ENCODE measurements around the gene TMX3. TPM values are rescaled to one million over a fixed set of nuclear protein-coding genes. Genes with fewer than 3 reads are reported as not detected.

Gene TMX3
- polyA plus RNA-seq, 1 donor from 2014 or later: 158 TPM

DNA sequence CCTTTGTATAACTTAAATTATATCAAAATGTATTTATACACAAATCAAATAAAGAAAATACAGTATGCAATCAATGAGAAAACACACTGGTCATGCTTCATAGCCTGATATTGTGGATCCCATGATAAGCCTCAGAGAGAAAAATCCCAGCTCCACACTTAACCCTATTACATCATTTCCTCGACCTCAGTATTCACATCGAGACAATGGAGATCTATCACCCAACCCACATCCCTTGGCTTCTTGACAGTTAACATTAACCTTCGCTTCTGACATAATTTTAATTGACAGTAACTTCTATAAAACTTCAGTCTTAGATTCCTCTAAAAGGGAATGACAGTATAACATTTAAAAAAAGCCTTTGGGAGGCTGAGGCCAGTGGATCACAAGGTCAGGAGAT, 11.6 kb downstream of the TMX3 start:
- Histone ChIP-seq H2AFZ (ENCODE audit: low read depth, low read length) (no peak overlapping the region), H3F3A (ENCODE audit: insufficient read depth, low read length, poor library complexity, severe bottlenecking) (no peaks in the 10 kb centered on the region), H3K79me2 (replicated peaks; ENCODE audit: insufficient read depth, low read length) (peaks cover 15% of the 10 kb centered on the region), H3K9me2 (ENCODE audit: insufficient read depth, low read length) (no peaks in the 10 kb centered on the region), H3K27ac (ENCODE audit: low read length) (no peak overlapping the region), H3K4me2 (ENCODE audit: low read length) (no peak overlapping the region), H3K27me3 (ENCODE audit: insufficient read depth, low read depth, low read length) (no peaks in the 10 kb centered on the region), H3K36me3 (ENCODE audit: insufficient read depth, low read length) (peaks cover 14% of the 10 kb centered on the region), H4K20me1 (ENCODE audit: insufficient read depth) (no peaks in the 10 kb centered on the region), H3K9ac (ENCODE audit: low read length) (no peak overlapping the region), H3K4me3 (ENCODE audit: low read length) (no peak overlapping the region), H3K9me3 (ENCODE audit: low read length) (no peaks in the 10 kb centered on the region)
- TF ChIP-seq EZH2 (IDR thresholded peaks at IDR 0.05; ENCODE audit: borderline replicate concordance, insufficient read depth, low read length, poor library complexity, severe bottlenecking): no peak
- TF ChIP-seq EP300 (conservative IDR thresholded peaks at IDR 0.05; ENCODE audit: poor library complexity, severe bottlenecking): no peak
- TF ChIP-seq, protein P1, sequence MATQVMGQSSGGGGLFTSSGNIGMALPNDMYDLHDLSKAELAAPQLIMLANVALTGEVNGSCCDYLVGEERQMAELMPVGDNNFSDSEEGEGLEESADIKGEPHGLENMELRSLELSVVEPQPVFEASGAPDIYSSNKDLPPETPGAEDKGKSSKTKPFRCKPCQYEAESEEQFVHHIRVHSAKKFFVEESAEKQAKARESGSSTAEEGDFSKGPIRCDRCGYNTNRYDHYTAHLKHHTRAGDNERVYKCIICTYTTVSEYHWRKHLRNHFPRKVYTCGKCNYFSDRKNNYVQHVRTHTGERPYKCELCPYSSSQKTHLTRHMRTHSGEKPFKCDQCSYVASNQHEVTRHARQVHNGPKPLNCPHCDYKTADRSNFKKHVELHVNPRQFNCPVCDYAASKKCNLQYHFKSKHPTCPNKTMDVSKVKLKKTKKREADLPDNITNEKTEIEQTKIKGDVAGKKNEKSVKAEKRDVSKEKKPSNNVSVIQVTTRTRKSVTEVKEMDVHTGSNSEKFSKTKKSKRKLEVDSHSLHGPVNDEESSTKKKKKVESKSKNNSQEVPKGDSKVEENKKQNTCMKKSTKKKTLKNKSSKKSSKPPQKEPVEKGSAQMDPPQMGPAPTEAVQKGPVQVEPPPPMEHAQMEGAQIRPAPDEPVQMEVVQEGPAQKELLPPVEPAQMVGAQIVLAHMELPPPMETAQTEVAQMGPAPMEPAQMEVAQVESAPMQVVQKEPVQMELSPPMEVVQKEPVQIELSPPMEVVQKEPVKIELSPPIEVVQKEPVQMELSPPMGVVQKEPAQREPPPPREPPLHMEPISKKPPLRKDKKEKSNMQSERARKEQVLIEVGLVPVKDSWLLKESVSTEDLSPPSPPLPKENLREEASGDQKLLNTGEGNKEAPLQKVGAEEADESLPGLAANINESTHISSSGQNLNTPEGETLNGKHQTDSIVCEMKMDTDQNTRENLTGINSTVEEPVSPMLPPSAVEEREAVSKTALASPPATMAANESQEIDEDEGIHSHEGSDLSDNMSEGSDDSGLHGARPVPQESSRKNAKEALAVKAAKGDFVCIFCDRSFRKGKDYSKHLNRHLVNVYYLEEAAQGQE (IDR thresholded peaks at IDR 0.05; ENCODE audit: borderline replicate concordance): no peak
- TF ChIP-seq RAD21 (conservative IDR thresholded peaks at IDR 0.05): no peak
- TF ChIP-seq TAF1 (IDR thresholded peaks at IDR 0.05; ENCODE audit: low read depth): no peak
- TF ChIP-seq POLR2AphosphoS5 (IDR thresholded peaks at IDR 0.05): no peak
- TF ChIP-seq MXI1 (conservative IDR thresholded peaks at IDR 0.05; ENCODE audit: poor library complexity, severe bottlenecking): no peak

DNA sequence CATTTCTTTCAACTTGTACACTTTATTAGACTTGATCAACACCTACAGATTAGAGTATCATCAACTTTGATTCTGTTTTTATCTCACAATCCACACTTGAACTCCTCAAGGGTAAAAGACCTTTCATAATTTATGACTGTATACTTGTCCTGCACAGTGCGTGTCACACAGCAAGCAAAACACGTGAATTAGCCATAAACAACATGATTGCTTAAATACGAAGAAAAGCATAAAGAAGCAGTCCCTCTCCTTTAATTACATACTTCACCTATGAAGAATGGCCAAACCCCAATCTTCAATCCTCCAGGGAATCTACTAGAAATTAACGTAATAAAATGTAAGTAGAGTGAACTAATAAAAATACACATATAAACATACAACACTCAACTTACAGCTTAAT, 13.6 kb downstream of the TMX3 start:
- no peaks in the 10 kb centered on the region for H4K20me1 ChIP-seq (ENCODE audit: insufficient read depth)
- H3K79me2 ChIP-seq (replicated peaks; ENCODE audit: insufficient read depth, low read length): peaks cover 15% of the 10 kb centered on the region
- H3K4me3 ChIP-seq (ENCODE audit: low read length): no peak overlapping the region
- no peaks in the 10 kb centered on the region for H3K27me3 ChIP-seq (ENCODE audit: insufficient read depth, low read depth, low read length)
- H3F3A ChIP-seq (ENCODE audit: insufficient read depth, low read length, poor library complexity, severe bottlenecking): no peaks in the 10 kb centered on the region
- no peak overlapping the region for H3K27ac ChIP-seq (ENCODE audit: low read length)
- H3K9me2 ChIP-seq (ENCODE audit: insufficient read depth, low read length): no peaks in the 10 kb centered on the region
- no peak overlapping the region for H2AFZ ChIP-seq (ENCODE audit: low read depth, low read length)
- H3K4me2 ChIP-seq (ENCODE audit: low read length): no peak overlapping the region
- peaks cover 18% of the 10 kb centered on the region for H3K36me3 ChIP-seq (ENCODE audit: insufficient read depth, low read length)
- H3K9ac ChIP-seq (ENCODE audit: low read length): no peak overlapping the region
- no peak for TF ChIP-seq RAD21 (conservative IDR thresholded peaks at IDR 0.05)
- no peak for TF ChIP-seq MXI1 (conservative IDR thresholded peaks at IDR 0.05; ENCODE audit: poor library complexity, severe bottlenecking)
- TF ChIP-seq, protein P2, sequence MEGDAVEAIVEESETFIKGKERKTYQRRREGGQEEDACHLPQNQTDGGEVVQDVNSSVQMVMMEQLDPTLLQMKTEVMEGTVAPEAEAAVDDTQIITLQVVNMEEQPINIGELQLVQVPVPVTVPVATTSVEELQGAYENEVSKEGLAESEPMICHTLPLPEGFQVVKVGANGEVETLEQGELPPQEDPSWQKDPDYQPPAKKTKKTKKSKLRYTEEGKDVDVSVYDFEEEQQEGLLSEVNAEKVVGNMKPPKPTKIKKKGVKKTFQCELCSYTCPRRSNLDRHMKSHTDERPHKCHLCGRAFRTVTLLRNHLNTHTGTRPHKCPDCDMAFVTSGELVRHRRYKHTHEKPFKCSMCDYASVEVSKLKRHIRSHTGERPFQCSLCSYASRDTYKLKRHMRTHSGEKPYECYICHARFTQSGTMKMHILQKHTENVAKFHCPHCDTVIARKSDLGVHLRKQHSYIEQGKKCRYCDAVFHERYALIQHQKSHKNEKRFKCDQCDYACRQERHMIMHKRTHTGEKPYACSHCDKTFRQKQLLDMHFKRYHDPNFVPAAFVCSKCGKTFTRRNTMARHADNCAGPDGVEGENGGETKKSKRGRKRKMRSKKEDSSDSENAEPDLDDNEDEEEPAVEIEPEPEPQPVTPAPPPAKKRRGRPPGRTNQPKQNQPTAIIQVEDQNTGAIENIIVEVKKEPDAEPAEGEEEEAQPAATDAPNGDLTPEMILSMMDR (IDR thresholded peaks at IDR 0.05; ENCODE audit: poor library complexity, severe bottlenecking): no peak
- TF ChIP-seq SMC3 (conservative IDR thresholded peaks at IDR 0.05; ENCODE audit: poor library complexity): no peak
- TF ChIP-seq, protein P1 (IDR thresholded peaks at IDR 0.05; ENCODE audit: borderline replicate concordance): no peak
- TF ChIP-seq EZH2 (IDR thresholded peaks at IDR 0.05; ENCODE audit: borderline replicate concordance, insufficient read depth, low read length, poor library complexity, severe bottlenecking): no peak
- no peak for TF ChIP-seq EP300 (conservative IDR thresholded peaks at IDR 0.05; ENCODE audit: poor library complexity, severe bottlenecking)
- H3K9me3 ChIP-seq (ENCODE audit: low read length): no peaks in the 10 kb centered on the region
